IPS-18a (cell line): Measurements from ENCODE around the gene PEAK1.

Source experiments
- H3K27ac ChIP-seq: one replicate; pipeline ENCODE4 v1.5.1; 2013; ENCODE audit warnings: low read length
- H3K27me3 ChIP-seq: one replicate; pipeline ENCODE4 v1.6.1; 2013; ENCODE audit warnings: mild to moderate bottlenecking, low read length; ENCODE audit not compliant: control insufficient read depth, insufficient read depth
- H3K36me3 ChIP-seq: one replicate; pipeline ENCODE4 v1.6.1; 2013; ENCODE audit warnings: low read depth, low read length; ENCODE audit not compliant: control insufficient read depth
- H3K4me1 ChIP-seq: one replicate; pipeline ENCODE4 v1.6.1; 2013; ENCODE audit warnings: low read depth, low read length; ENCODE audit not compliant: control insufficient read depth
- H3K4me3 ChIP-seq: one replicate; pipeline ENCODE4 v1.5.1; 2013; ENCODE audit warnings: low read length
- H3K9ac ChIP-seq: one replicate; pipeline ENCODE4 v1.6.1; 2013; ENCODE audit warnings: mild to moderate bottlenecking, low read length, moderate library complexity
- H3K9me3 ChIP-seq: one replicate; pipeline ENCODE4 v1.6.1; 2013; ENCODE audit warnings: low read depth, low read length; ENCODE audit not compliant: control insufficient read depth

Gene PEAK1

GRCh38 chr15:77107068-77107467 lies 312.8 kb downstream of the PEAK1 start:
- Histone ChIP-seq H3K4me1 (no peaks in the 10 kb centered on the region), H3K36me3 (no peaks in the 10 kb centered on the region), H3K27ac (no peak overlapping the region), H3K9ac (no peak overlapping the region), H3K4me3 (no peak overlapping the region), H3K27me3 (no peaks in the 10 kb centered on the region), H3K9me3 (no peaks in the 10 kb centered on the region)

- H3K9me3 ChIP-seq = no peaks in the 10 kb centered on the region
- H3K27me3 ChIP-seq = no peaks in the 10 kb centered on the region
Observed at GRCh38 chr15:77104155-77104554, 315.7 kb downstream of the PEAK1 start.

GRCh38 chr15:77099741-77100463 lies 320.0 kb downstream of the PEAK1 start:
- Histone ChIP-seq H3K9me3 (no peaks in the 10 kb centered on the region), H3K9ac (no peak overlapping the region), H3K27ac (no peak overlapping the region), H3K4me1 (no peaks in the 10 kb centered on the region), H3K27me3 (no peaks in the 10 kb centered on the region), H3K36me3 (no peaks in the 10 kb centered on the region), H3K4me3 (no peak overlapping the region)

More at GRCh38 chr15:77104155-77104554, 315.7 kb downstream of the PEAK1 start:
- H3K4me1 ChIP-seq = no peaks in the 10 kb centered on the region
- H3K36me3 ChIP-seq = no peaks in the 10 kb centered on the region
- no peak overlapping the region for H3K9ac ChIP-seq
- no peak overlapping the region for H3K27ac ChIP-seq
- H3K4me3 ChIP-seq = no peak overlapping the region

GRCh38 chr15:77098572-77098971 lies 321.3 kb downstream of the PEAK1 start:
- Histone ChIP-seq H3K4me1 (no peaks in the 10 kb centered on the region), H3K36me3 (no peaks in the 10 kb centered on the region), H3K27me3 (no peaks in the 10 kb centered on the region), H3K4me3 (no peak overlapping the region), H3K9me3 (no peaks in the 10 kb centered on the region), H3K27ac (no peak overlapping the region), H3K9ac (no peak overlapping the region)

GRCh38 chr15:77097921-77098320 lies 322.0 kb downstream of the PEAK1 start:
- Histone ChIP-seq H3K4me3 (no peak overlapping the region), H3K9me3 (no peaks in the 10 kb centered on the region), H3K27me3 (no peaks in the 10 kb centered on the region), H3K27ac (no peak overlapping the region), H3K36me3 (no peaks in the 10 kb centered on the region), H3K4me1 (no peaks in the 10 kb centered on the region), H3K9ac (no peak overlapping the region)

- H3K27me3 ChIP-seq = no peaks in the 10 kb centered on the region
- no peak overlapping the region for H3K27ac ChIP-seq
- no peak overlapping the region for H3K4me3 ChIP-seq
- no peaks in the 10 kb centered on the region for H3K9me3 ChIP-seq
- no peaks in the 10 kb centered on the region for H3K36me3 ChIP-seq
- no peak overlapping the region for H3K9ac ChIP-seq
- H3K4me1 ChIP-seq = no peaks in the 10 kb centered on the region
Observed at GRCh38 chr15:77097248-77097721, 322.6 kb downstream of the PEAK1 start.

GRCh38 chr15:77096541-77096940 lies 323.4 kb downstream of the PEAK1 start:
- H3K36me3 ChIP-seq = no peaks in the 10 kb centered on the region
- no peaks in the 10 kb centered on the region for H3K27me3 ChIP-seq
- H3K4me1 ChIP-seq = no peaks in the 10 kb centered on the region
- H3K4me3 ChIP-seq = no peak overlapping the region
- H3K9me3 ChIP-seq = no peaks in the 10 kb centered on the region
- no peak overlapping the region for H3K9ac ChIP-seq
- H3K27ac ChIP-seq = no peak overlapping the region

GRCh38 chr15:77096138-77096537 lies 323.8 kb downstream of the PEAK1 start:
- no peaks in the 10 kb centered on the region for H3K4me1 ChIP-seq
- no peak overlapping the region for H3K4me3 ChIP-seq
- no peaks in the 10 kb centered on the region for H3K36me3 ChIP-seq
- no peaks in the 10 kb centered on the region for H3K27me3 ChIP-seq
- no peaks in the 10 kb centered on the region for H3K9me3 ChIP-seq
- H3K27ac ChIP-seq = no peak overlapping the region
- no peak overlapping the region for H3K9ac ChIP-seq

GRCh38 chr15:77094397-77095030 lies 325.4 kb downstream of the PEAK1 start:
- H3K27me3 ChIP-seq = no peaks in the 10 kb centered on the region
- H3K27ac ChIP-seq = no peak overlapping the region
- no peaks in the 10 kb centered on the region for H3K4me1 ChIP-seq
- no peak overlapping the region for H3K9ac ChIP-seq
- no peaks in the 10 kb centered on the region for H3K9me3 ChIP-seq
- no peak overlapping the region for H3K4me3 ChIP-seq
- H3K36me3 ChIP-seq = no peaks in the 10 kb centered on the region

GRCh38 chr15:77093436-77093835 lies 326.5 kb downstream of the PEAK1 start:
- H3K9me3 ChIP-seq = no peaks in the 10 kb centered on the region
- no peak overlapping the region for H3K9ac ChIP-seq
- no peak overlapping the region for H3K27ac ChIP-seq
- H3K36me3 ChIP-seq = no peaks in the 10 kb centered on the region
- H3K4me3 ChIP-seq = no peak overlapping the region
- H3K27me3 ChIP-seq = no peaks in the 10 kb centered on the region
- H3K4me1 ChIP-seq = no peaks in the 10 kb centered on the region

GRCh38 chr15:77091097-77091496 lies 328.8 kb downstream of the PEAK1 start:
- Histone ChIP-seq H3K4me3 (no peak overlapping the region), H3K9ac (no peak overlapping the region), H3K4me1 (no peaks in the 10 kb centered on the region), H3K27ac (no peak overlapping the region), H3K27me3 (no peaks in the 10 kb centered on the region), H3K9me3 (no peaks in the 10 kb centered on the region), H3K36me3 (no peaks in the 10 kb centered on the region)

GRCh38 chr15:77087213-77087612 lies 332.7 kb downstream of the PEAK1 start:
- no peak overlapping the region for H3K9ac ChIP-seq
- no peaks in the 10 kb centered on the region for H3K36me3 ChIP-seq
- no peaks in the 10 kb centered on the region for H3K4me1 ChIP-seq
- no peaks in the 10 kb centered on the region for H3K27me3 ChIP-seq
- H3K9me3 ChIP-seq = no peaks in the 10 kb centered on the region
- H3K27ac ChIP-seq = no peak overlapping the region
- no peak overlapping the region for H3K4me3 ChIP-seq
